NCI-H510A (cell line): ENCODE data around the gene RIC8A.
"Not testable (repeated sequence)": the region's sequence is repeated elsewhere in the genome, so short reads cannot be mapped to it uniquely, and the experiment has no call there.

ENCODE experiments used
- DNase-seq: peaks from one replicate; lab custom pipeline; 2025; lab: John Stamatoyannopoulos, UW

Gene RIC8A

DNA sequence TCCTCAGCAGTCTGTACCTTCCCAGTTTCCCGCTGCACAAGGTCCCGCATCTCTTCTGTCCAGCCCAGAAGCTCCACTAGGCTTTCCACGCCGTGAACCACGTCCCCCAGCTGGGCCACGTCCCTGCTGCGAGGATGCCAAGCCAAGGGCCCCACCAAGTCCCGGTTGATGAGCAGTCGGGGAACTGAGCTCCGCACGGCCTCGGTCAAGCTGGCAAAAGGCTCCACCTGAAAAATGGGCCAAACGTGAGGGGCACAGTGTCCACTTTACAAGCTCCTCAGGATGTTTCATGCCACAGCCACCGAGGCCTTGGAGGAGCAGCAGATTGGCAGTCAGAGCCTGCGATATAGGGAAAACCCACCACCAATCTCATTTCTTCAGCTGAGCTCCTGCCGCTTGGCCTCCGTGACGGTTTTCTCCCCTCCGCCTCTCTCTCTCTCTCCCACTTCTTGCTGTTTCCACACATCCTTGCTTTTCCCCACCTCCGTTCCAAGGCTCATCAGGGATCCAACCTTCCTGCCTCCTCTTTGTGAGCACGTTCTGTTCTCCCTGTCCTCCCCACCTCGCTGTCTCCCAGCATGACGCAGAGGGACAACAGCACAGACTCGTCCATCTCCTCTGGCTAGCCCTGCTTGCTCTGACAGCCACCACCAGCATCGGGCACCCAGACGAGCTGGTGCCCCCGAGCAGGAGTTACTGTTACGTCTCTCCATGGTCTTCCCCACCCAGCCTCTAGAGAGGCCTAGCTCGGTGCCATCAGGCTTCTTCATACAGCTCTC, 11.5 kb downstream of the RIC8A start:
- DNase-seq = no peak

DNA sequence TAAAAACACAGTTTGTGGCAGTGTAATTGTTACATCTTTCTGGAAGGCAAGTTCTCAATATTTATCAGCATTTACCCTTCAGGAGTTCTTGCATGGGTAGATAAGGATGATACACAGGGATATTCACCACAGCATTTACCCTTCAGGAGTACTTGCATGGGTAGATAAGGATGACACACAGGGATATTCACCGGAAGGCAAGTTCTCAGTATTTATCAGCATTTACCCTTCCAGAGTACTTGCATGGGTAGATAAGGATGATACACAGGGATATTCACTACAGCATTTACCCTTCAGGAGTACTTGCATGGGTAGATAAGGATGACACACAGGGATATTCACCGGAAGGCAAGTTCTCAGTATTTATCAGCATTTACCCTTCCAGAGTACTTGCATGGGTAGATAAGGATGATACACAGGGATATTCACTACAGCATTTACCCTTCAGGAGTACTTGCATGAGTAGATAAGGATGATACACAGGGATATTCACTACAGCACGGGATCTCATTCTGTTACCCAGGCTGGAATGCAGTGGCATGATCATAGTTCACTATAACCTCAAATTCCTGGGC, 13.2 kb downstream of the RIC8A start:
- DNase-seq = not testable (repeated sequence)

DNA sequence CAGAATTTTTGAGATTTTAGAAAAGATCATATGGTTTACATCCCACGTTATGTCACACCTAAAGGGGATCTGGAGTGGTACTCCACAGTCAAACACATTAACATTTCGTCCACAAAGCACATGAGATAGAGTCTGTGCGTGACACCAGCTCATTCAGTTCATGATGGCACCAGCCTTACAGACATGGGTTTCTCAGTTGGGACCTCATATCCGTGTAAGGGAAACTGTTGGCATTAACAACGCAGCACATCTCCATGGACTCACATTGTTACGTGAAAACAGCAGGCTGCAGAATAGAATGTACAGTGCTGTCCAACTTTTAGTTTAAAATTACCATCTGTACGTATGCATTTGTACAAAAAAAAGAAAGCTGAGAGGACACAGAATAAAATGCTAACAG, 14.0 kb downstream of the RIC8A start:
- no peak for DNase-seq

DNA sequence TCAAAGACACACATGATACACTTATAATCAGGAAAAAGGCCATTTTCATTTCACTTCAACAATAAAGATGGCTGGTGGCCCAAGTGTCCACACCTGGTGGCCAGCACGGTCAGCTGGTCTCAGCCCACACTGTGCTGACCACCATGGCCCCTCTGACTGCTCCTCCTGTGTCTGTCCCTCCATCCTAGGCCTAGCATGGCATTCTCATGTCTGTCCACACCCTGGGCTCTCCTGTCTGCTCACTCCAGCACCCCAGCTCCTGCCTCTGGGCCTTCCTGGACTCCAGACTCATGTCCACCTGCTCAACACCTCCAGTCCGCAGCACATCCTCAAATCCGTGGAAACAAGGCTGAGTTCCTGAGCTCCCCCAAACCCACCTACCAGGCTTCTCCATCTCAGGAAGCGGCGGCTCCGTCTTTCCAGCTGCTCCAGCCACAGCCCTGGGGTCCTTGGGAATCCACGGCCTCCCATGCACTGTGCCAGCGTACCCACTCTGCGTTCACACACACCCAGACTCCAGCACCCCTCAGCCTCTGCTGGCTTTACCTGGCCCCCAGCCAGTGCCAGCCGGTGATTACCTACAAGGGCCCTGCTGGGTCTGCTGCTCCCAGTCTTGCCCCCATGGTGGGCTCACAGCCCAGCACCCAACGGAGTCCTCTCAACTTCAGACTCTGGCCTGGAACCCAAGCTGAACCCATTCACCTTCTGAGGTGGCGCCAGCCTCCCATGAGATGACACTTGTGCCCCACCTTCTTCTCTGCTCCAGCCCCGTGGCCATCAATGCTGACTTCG, 14.7 kb downstream of the RIC8A start:
- no peak for DNase-seq

DNA sequence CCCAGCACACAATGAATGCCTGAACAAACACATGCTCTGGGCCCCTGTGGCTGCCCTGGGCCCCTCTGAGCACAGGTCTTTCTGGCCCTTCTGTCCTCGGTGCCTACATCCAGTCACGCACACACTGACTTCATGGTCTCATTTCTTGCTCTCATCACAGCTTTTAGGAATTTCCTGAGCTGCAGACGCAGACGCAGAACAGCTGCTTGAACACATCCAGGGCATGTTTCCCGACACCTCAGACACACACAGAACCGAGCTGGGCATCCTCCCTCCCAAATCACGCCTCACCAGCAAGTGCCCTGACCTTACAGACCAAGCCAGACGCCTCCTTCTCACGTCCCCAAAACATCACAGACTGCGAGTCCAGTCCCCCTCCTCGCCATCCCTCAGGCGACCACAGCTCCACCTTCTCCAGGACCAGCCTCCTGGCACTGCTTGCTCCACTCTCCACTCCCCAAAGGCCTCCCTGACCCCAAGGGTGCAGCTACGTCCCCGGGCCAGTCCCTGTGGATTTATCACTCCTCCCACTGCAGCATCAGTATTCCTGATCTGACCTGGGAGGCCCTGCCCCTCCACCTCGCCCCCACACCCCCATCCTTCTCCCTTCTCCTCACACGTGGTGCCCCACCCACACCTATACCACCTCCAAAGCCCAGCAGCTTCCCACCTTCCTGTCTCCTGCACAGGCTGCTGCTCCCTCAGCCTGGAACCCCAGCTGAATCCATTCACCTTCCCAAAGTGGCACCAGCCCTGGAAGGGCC, 15.7 kb downstream of the RIC8A start:
- DNase-seq = no peak

DNA sequence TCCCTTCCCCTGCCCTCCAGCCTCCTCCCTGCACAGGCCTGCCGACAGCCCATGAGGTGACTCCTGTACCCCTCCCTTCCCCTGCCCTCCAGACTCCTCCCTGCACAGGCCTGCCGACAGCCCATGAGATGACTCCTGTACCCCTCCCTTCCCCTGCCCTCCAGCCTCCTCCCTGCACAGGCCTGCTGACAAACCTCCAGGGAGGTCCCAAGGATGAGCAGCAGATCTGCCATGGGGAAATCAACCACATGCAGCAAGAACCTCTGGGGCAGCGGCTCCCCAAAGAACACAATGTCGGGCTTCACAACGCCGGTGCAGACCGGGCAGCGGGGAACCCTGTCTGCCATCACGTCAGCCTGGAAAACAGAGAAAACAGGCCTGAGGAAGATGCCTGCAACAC, 16.4 kb downstream of the RIC8A start:
- DNase-seq = no peak

DNA sequence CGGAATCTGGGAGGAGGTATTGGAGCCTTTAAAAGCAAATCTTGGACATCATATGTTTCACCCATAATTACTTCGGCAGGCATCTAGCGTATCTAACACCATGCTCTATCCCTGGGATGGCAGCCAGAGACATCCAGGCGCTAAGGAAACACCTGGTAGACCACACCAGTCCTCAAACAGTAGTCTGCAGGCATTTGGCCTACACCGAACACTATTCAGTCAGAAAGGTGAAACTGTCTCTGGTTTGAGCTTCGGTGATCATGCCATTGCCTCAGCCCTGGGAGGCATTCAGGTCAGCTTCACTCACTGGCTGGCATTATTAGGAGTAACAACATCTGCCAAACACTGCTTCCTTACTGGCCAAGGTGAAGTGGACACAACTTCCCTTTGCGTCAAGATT, 16.9 kb downstream of the RIC8A start:
- no peak for DNase-seq

DNA sequence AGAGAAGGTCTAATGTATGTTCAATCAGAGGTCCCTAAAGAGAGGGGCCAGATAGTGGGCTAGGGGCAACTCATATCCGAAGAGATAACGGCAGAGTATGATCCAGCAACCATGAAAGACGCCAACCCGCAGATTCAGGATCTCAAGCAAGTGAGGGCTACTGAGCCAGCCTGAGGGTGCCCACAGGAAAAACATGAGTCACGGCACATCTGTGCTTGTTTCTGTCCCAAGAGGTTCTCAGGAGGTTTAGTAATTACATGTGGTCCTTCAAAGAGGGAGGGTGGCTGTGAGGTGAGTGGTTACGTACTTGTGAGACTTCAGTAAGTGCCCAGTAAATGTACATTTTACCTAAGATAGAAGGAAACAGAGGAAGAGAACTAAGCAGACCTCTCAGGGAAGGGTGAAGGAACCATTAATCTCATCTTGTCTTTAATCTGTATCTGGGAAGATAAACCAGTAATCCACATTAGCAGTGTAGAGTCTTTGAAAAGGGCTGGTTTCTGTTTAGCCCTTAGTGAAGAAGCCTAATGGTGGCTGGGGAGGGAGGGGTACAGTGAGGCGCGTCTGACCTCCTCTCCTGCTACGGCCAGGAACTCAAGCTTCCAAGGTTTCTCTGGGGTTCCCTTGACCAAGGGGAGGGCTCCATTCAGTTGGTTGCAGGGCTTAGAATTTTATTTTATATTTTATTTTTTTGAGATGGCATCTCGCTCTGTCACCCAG, 18.4 kb downstream of the RIC8A start:
- no peak for DNase-seq

DNA sequence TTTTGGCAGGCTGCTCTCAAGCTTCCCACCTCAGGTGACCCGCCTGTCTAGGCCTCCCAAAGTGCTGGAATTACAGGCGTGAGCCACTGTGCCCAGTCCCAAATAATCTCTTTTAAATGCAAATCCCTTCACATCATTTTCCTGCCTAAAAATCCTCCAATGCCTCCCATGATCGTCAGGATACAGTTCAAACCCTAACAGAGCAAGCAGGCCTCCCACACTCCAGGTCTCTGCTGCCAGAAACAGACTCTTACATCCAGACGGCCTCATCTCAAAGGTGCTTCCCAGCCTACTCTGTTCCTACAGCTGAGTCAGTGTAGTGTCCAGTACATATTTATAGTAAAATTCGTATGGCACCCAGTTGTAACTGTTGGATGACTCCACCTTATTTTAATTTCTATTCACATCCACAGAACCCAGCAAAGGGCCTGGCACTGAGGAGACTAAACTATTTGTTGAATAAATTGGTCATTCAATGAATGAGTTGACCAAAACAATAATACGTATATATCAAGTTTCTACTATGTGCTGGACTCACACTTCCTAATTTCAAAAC, 20.4 kb downstream of the RIC8A start:
- DNase-seq = no peak

DNA sequence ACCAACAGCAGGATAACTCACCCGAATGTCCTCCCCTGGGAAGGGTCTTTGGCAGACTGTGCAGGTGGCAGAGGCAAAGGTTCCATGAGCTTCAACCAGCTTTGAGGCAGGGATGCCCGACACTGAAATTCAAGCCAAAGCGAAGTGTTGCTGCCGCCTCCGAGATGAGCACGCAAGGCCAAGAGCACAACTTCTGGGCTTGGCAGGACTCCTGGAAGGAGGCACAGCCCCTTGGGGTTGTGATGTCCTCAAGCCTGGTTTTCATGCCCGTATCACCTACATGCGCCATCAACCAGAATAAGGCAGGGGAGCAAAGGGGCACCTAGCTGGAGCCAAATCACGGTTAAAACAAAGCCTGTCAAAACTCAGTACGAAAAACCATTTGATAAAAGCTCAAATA, 22.9 kb downstream of the RIC8A start:
- no peak for DNase-seq

DNA sequence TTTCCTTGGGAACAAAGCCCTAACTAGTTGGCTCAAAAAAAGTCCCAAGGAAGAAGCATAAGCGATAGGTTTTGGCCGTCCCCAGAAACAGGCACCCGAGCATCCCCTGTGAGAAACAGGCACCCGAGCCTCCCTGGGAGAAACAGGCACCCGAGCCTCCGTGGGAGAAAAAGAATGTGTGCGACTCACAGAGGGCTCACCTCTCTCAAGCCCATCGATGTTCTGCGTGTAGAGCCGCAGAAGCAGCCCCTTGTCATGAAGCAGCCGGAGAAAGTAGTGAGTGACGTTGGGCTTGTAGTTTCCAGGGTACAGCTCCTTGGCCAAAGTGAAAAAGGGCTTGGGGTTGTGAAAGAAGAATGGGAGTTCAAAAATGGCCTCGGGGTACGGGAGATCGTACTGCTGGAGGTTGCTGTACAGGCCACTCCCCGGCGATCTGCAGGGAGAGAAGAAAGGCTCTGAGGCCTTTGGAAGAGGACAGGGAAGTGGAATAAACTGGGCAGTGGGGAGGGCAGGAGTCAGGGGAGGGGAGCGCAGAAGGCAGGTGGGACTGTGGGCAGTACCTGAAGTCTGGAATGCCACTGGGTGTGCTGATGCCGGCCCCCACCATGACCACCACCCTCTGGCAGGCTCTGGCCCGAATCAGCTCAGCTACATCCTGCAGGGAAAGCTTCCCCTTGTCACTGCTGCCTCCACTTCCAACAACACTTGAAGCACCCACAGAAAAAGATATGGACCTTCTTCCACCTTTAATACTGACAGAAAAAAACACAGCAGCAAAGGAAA, 25.5 kb downstream of the RIC8A start:
- no peak for DNase-seq

DNA sequence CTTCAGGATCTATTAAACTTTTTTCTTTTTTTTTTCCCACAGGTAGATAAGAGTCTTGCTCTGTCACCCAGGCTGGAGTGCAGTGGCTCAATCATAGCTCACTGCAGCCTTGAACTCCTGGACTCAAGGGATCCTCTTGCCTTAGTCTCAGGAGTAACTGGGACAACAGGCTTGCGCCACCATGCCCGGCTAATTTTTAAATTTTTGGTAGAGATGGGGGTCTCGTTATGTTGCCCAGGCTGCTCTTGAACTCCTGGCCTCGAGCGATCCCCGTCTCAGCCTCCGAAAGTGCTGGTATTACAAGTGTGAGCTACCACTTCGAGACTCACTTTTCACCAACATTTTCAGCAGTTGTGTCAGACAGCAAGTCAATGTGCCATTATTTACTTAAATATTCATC, 27.7 kb downstream of the RIC8A start:
- DNase-seq = no peak

DNA sequence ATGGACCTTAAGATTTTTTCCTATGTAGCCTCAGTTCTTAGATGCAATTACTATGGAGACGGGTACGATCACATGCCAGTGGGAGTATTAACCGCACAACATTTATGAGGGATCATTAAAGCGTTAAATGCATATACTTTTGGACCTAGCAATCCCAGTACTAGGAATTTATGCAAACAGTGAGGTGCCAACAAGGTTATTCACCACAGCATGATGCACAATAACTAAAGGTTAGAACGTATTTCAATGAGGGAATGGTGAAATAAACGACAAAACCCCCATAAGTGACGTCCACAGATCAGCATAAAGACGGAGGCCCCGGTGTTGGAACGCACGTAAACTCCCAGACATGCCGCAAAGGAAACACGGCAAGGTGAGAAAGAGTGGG, 28.1 kb downstream of the RIC8A start:
- DNase-seq = no peak

DNA sequence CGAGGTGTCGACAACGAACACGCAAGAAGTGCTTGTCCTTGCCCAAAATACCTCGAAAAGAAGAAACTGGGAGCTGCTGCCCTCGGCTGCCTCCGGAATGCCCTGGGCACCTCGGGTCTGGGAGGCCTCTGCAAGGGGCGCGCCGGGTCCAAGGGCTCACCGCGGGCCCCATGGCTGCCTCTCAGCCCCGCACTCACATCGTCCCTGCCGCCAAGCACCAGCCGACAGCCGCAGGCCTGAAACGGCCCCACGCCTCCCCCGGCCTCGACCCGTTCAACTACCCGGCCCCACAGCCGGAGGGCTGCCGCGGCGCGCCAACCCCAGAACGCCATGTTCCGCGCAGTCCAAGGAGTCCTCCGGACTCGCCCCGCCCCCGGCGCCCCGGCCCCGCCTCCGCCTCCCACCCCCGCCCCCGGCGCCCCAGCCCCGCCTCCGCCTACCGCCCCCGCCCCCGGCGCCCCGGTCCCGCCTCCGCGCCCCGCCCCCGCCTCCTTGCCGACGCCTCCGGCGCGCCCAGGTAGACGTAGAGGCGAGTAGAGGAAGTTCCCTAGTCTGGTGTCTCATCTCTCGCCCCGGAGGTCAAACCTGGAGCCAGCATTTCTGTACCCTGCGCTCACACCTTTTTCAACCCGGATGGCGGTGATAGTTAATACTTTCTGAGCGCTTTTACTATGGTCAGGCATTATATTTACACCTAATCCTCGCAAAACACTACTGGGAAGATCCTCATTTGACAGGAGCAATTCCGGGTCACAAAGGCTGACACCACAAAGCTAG, 28.7 kb downstream of the RIC8A start, which contains the start of gene SIRT3:
SIRT3 (minus strand) TSS at position 346 of the 777 bp plus-strand sequence; CDS start at position 332, 14 bp downstream.
- peak; percentile 19 for DNase-seq

DNA sequence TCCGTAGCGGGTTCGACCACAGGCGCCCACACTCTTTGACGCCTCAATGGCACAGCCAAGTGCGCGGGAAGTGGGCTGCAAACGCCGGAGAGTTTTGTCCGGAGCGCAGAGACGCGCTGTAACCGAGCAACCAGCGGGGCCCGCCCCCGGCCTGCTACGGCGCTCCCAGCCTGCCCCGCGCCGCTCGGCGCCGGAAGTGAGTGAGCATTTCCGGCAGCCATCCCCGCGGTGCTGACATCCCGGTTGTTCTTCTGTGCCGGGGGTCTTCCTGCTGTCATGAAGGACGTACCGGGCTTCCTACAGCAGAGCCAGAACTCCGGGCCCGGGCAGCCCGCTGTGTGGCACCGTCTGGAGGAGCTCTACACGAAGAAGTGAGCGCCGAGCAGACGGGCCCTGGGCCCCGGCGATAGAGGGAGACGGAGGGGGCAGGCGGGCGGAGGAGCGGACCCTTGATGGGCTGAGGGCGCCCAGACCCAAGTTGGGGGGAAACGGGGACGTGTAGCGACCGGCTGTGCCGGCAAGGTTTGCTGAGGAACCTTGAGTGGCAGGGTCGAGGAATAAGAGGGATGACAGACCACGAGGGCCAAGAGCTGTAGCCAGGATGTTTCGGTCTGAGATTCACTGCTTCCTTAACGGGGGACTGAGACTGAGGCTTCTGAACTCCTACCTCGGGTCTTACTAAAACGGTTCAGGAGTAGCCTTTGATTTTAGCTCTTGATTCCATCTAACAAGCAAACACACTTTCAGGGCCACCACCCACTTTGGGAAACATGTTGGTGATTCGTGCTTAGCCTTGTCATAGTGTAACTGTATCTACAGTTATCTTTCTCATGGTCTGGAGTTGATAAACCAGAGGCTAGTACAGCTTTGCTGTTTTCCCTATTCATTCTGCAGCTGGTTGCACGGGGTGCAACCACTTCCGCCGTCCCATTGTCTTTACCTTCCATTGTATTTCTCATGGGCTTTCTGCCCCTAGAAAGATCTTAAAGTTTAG, 29.6 kb downstream of the RIC8A start, which contains the start of gene PSMD13:
PSMD13 (plus strand) TSS at position 203 of the 994 bp plus-strand sequence; CDS start at position 277, 74 bp downstream.
- peak; percentile 25 for DNase-seq

DNA sequence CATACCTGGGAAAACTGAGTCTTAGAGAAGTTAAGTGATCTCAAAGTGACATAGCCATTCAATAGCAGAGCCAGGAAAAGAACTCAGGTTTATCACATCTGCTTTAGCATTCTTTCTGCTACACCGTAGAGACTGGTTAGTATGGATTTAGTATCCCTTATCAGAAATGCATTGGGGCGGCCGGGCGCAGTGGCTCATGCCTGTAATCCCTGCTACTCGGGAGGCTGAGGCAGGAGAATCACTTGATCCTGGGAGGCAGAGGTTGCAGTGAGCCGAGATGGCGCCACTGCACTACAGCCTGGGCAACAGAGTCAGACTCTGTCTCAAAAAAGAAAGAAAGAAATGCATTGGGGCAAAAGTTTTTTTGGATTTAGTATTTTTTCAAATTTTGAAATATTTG, 30.8 kb downstream of the RIC8A start:
- DNase-seq = not testable (repeated sequence)

DNA sequence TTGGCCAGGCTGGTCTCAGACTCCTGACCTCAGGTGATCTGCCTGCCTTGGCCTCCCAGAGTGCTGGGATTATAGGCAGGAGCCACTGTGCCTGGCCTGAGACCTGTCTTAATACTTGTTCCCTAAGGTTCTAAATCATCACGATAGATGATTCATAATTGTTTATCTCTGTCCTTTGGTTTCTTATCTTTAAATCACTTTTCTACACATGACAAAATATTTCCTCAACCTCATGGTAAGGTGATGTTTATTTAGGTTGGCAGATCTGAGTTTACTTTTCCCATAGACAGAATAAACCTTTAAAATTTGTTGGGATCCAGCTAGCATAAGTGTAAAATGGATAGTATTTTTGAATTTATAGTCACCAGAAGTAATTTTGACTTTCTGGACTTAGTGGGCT, 32.8 kb downstream of the RIC8A start:
- no peak for DNase-seq

DNA sequence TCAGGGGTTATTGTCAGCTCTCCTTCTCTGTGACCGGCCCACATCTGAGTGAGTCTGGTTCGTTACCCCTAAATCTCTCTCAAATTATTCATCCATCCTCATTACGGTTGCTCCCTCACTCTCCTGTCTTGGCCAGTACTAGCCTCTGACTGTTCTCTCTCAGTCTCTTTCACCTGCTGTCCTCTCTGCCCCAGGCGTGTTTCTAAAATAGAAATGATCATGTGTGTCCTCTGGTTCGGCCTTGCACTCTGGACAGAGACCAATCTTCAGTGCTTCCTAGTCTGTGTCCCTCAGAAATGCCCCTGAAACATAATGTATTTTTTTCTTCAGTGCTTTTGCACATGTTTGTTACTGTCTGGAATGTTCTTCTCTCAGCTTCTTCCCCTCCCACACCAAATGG, 34.1 kb downstream of the RIC8A start:
- no peak for DNase-seq
